ENCODE data around the gene TRIM34.
"Not testable (repeated sequence)": the region's sequence is repeated elsewhere in the genome, so short reads cannot be mapped to it uniquely, and the experiment has no call there.

TRIM34 gene

GRCh38 chr11:5624489-5625279 is at the start of gene TRIM34:
Gene TRIM34 (plus strand): TSS chr11:5625001. CDS start chr11:5632332, 7,331 bp downstream.
- DNase-seq (ENCODE audit: low read depth), result peak; percentile 66

GRCh38 chr11:5575152-5575551 is 49.6 kb upstream of the TRIM34 start:
- DNase-seq (ENCODE audit: low read depth), result no peak

GRCh38 chr11:5577101-5577500 is 47.7 kb upstream of the TRIM34 start:
- DNase-seq (ENCODE audit: low read depth), result no peak

- DNase-seq (ENCODE audit: low read depth), result no peak
These were observed 44.2 kb upstream of the TRIM34 start, which contains the start of gene OR52B6 for GRCh38 chr11:5580577-5580976. Gene OR52B6 (plus strand): TSS chr11:5580877. CDS start chr11:5580877, 0 bp downstream.

- no peak for DNase-seq (ENCODE audit: low read depth)
These were observed 43.8 kb upstream of the TRIM34 start for GRCh38 chr11:5581014-5581413.

- not testable (repeated sequence) for DNase-seq (ENCODE audit: low read depth)
These were observed 40.3 kb upstream of the TRIM34 start for GRCh38 chr11:5584458-5584857.

GRCh38 chr11:5589906-5590305 is 34.9 kb upstream of the TRIM34 start:
- DNase-seq (ENCODE audit: low read depth), result not testable (repeated sequence)

- DNase-seq (ENCODE audit: low read depth), result no peak
These were observed 33.2 kb upstream of the TRIM34 start for GRCh38 chr11:5591613-5592012.

- no peak for DNase-seq (ENCODE audit: low read depth)
These were observed 32.2 kb upstream of the TRIM34 start for GRCh38 chr11:5592615-5593014.

- no peak for DNase-seq (ENCODE audit: low read depth)
These were observed 31.7 kb upstream of the TRIM34 start for GRCh38 chr11:5593146-5593545.

GRCh38 chr11:5596607-5597201 is 28.1 kb upstream of the TRIM34 start, which contains the start of gene TRIM6:
Gene TRIM6 (plus strand): TSS chr11:5596637. CDS start chr11:5596898, 261 bp downstream.
- peak; percentile 18 for DNase-seq (ENCODE audit: low read depth)

- no peak for DNase-seq (ENCODE audit: low read depth)
These were observed 26.8 kb upstream of the TRIM34 start for GRCh38 chr11:5597953-5598352.

- peak; percentile 76 for DNase-seq (ENCODE audit: low read depth)
These were observed 24.4 kb upstream of the TRIM34 start for GRCh38 chr11:5600374-5600851.

- not testable (repeated sequence) for DNase-seq (ENCODE audit: low read depth)
These were observed 22.0 kb upstream of the TRIM34 start for GRCh38 chr11:5602791-5603190.

- DNase-seq (ENCODE audit: low read depth), result no peak
These were observed 21.5 kb upstream of the TRIM34 start for GRCh38 chr11:5603326-5603725.

GRCh38 chr11:5604896-5605295 is 19.9 kb upstream of the TRIM34 start:
- no peak for DNase-seq (ENCODE audit: low read depth)

- peak; percentile 72 for DNase-seq (ENCODE audit: low read depth)
These were observed 19.0 kb upstream of the TRIM34 start for GRCh38 chr11:5605849-5606248.

GRCh38 chr11:5608808-5609207 is 16.0 kb upstream of the TRIM34 start:
- no peak for DNase-seq (ENCODE audit: low read depth)

GRCh38 chr11:5610446-5610845 is 14.4 kb upstream of the TRIM34 start:
- no peak for DNase-seq (ENCODE audit: low read depth)

GRCh38 chr11:5611627-5612026 is 13.2 kb upstream of the TRIM34 start:
- no peak for DNase-seq (ENCODE audit: low read depth)

- DNase-seq (ENCODE audit: low read depth), result peak; percentile 59
These were observed 6.0 kb upstream of the TRIM34 start for GRCh38 chr11:5618807-5619206.

GRCh38 chr11:5620651-5621521 is 3.9 kb upstream of the TRIM34 start:
- DNase-seq (ENCODE audit: low read depth), result peak; percentile 81
